Activated gamma-delta T cell treated with Interleukin-2 at 50 U/mL for 16 hours (primary cell): ENCODE data around the gene RNF212.

Source experiments
- DNase-seq: peaks from one replicate; pipeline ENCODE4 v3.0.0-alpha.2; 2020

RNF212 gene

GRCh38 chr4:1045595-1046201, 67.7 kb downstream of the RNF212 start:
- no peak for DNase-seq

- DNase-seq: no peak
Measured at GRCh38 chr4:1045193-1045594, 68.2 kb downstream of the RNF212 start.

GRCh38 chr4:1044469-1045192, 68.7 kb downstream of the RNF212 start:
- no peak for DNase-seq

- DNase-seq: no peak
Measured at GRCh38 chr4:1043651-1044468, 69.5 kb downstream of the RNF212 start.

GRCh38 chr4:1043162-1043561, 70.2 kb downstream of the RNF212 start:
- no peak for DNase-seq

GRCh38 chr4:1042352-1043055, 70.9 kb downstream of the RNF212 start:
- DNase-seq: no peak

- no peak for DNase-seq
Measured at GRCh38 chr4:1041936-1042330, 71.4 kb downstream of the RNF212 start.

DNA sequence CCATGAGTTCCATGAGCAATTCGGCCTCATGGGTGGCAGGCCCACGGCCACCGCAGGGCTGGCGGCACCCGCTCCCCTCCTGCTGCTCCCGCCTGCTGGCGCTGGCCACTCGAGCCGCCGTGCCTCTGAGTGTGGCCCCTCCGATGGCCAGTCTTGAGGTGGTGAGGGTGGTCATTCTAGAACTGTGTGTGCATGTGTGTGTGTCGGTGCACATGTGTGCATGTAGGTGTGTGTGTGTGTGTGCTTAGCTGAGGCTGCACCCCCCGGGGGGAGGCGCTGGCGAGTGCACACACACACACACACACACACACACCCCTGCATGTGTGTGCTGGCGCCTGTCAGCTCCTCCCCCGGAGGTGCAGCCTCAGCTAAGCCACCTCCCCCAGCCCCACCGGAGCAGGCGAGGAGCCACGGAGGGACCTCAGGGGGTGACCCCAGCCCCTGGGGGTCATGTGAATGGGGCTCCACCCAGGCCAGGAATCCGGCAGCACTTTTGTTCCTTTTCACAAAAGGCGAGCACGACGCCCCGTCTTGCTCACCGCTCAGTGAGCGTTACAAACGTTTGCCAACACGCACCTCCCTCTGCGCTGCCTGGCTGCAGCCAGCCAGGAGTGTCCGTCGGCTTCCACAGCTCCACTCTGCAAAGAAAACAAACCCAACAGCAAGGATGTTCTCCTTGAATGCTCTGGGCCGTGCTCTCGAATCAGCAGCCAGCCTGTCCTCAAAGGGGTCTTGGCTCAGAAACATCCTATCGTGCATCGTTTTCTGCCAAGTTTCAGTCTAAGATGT, 72.0 kb downstream of the RNF212 start:
- DNase-seq: no peak

DNA sequence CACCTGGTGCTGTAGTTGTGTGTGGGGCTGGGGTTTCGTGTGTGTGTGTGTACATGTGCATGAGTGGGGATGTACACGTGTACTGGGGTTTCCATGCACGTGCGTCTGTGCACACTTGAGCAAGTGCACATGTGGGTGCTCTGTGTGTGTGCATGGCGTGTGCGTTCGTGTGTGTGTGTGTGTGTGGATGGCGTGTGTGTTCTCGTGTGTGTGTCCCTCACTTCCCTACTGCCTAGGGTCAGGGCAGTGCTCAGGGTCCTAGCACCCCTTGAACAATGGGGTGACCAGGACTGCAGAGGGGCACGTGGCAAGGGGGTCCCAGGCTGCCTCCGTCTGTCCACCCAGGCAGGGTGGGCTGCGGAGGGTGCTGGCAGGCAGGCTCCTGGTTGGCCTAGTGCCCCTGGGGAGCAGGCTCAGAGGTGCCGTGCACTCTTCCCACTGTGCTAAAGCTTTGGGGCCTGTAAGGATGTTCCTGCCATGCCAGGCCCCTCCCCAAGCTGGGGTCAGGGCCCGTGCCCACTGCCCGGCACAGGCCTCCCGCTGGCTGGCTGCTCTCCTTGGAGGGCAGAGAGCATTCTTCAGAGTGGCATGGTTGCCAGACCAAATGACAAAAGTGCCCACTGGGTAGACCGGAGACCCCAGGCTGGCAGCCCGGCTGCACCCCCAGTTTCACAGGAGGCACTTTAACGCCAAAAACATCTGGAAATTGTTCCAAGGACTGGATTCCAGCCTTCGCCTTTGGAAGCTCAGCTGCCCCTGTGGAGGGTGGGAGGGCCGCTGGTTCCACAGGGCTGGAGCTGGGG, 72.8 kb downstream of the RNF212 start:
- DNase-seq: no peak

GRCh38 chr4:1039493-1040343, 73.6 kb downstream of the RNF212 start:
- no peak for DNase-seq

DNA sequence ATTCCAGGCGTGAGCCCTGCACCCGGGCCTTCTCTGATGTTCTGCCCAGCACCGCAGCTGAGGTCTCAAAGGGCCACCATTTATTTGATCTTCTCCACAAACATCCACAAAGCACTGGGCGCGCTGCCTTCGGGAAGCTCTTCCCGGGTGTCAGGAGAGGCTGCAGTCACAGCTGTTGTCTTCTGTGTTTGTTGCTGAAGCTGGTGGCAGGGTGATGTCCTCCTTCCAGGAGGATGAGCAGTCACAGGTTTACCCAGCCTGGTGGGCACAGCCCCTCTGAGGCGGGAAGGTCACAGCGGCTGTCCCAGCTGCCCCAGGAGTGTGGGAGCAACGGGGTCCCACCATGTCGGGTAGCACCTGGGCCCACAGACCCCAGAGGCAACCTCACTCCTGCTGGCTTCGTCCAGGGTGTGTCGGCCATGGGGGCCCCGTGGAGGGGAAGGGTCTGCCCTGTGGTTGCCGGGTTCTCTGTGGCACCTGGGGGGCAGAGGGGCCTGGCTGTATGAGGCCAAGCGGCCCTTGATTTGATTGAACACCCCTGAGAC, 74.3 kb downstream of the RNF212 start:
- no peak for DNase-seq

DNA sequence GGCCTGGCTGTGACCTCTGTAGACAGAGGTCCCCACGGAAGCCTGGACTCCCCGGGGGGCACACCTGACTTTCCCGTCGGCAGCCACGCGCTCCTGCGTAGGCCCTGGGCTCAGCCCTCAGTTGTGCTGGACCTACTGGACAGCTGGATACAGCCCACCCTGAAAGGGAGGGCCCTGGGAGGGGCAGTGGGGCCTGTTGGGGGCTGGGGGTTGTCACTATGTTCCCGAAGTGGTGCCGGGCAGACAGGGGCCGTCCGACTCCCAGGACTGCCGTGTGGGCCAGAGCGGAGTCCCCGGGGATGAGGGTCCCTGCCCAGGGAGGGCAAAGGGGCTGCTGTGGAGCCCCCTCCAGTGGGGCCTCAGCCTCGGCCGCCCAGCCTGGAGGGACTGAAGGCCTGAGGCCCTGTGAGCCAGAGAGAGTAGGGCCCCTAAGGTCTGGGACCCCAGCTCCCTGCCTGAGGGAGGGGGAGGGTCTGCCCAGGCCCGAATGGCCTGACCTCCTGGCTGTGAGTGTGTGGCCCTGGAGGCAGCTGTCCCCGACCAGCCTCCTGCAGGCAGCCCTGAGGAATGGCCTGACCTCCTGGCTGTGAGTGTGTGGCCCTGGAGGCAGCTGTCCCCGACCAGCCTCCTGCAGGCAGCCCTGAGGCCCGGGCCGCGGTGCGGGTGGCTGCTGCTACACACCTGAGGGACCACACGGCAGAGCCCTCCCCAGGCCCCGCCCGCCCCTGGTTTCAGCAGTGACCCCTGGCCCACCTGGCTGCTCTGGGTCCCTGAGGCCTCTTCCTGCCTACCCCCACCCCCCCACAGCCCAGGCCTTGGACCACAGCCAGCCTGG, 76.2 kb downstream of the RNF212 start:
- DNase-seq: no peak

DNA sequence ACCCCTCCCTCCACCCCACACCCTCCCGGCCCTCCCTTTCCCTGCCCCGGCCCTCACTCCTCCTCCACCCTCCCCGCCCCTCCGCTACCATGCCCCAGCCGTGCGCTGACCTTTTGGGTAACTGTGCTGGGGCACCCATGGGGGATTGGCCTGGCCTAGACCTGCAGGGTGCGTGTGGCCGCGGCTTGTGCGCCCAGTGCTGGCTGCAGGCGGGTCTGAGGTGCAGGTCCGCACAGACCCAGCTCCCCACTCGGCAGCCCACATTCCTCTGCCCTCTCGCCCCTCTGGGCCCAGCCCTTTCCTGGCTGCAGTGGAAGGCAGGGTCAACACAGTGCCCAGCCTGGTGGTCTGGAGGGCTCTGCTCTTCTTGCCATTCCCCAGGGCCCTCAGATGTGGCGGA, 77.3 kb downstream of the RNF212 start:
- no peak for DNase-seq

GRCh38 chr4:1035510-1035909, 77.9 kb downstream of the RNF212 start:
- DNase-seq: no peak

DNA sequence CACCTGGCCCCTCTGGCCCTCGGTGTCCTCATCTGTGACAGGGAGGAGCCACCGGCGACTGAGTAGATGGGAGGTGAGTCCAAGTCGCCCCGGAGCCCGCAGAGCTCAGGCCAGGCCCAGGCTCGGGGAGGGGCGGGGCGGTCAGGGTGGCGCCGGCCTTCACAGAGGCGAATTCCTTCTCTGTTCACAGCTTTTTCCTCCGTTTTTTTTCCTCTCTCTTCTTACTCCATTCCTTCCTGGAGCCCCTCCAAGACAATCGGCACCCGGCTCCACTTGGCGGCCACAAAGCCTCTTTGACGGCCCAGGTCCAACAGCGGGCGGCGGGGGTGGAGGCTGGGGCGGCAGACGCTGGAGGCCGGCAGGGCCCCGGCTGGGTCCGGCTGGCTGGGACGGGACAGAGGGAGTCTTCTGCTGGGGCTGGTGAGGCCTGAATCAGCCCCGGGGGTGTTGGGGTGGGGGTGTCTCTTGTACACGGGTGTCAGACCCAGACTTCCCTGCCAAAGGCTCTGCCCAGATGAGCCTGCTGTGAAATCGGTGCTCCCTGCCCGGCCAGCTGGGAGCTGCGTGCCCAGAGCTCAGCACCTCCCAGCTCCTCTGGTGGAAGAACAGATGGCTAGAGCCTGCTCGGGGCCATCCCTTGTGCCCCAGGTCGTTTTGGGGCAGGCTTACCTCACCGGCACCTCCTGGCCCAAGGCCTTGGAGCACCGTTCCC, 79.4 kb downstream of the RNF212 start:
- no peak for DNase-seq

DNA sequence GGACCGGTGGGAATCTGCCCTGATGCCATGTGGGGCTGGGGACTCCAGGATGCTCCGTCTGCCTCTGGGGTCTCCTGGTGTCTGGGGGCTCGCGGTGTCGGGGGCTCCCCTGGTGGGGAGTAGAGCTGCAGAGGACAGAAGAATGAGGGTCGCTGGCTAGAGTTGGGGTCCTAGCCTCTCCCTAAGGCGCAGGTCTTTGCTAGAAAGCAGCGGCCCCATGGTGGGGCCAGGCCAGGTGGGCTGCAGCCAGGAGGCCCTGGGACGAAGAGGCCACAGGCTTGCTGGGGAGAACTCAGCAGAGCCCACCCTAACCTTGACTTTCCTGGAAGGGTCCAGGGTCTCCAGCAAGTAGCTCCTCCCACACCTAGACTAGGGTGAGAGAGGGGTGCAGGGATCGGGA, 80.5 kb downstream of the RNF212 start:
- DNase-seq: no peak

- DNase-seq: no peak
Measured at GRCh38 chr4:1031956-1032795, 81.2 kb downstream of the RNF212 start.

- DNase-seq: no peak
Measured at GRCh38 chr4:1031346-1031745, 82.0 kb downstream of the RNF212 start.
